CD8-positive, alpha-beta memory T cell (primary cell): Measurements from ENCODE around the gene CFAP298. TPM values are rescaled to one million over a fixed set of nuclear protein-coding genes. Genes with fewer than 3 reads are reported as not detected.

Source experiments
- polyA plus RNA-seq: library from polyadenylated mRNA; unstranded; fragments of 300-500 nt; fragmentation: Illumina TruSeq; gene quantifications from one replicate; pipeline ENCODE4 v1.2.3, GENCODE V29; 2021
- total RNA-seq, 2 experiments: library from RNA; stranded (reverse); gene quantifications; one replicate each; pipeline ENCODE4 v1.2.3, GENCODE V29; 2021

CFAP298 gene
- total and polyA plus RNA-seq, 3 experiments from 2014 or later: 49.4 to 62.8 (median 51.9) TPM

Other genes starting within 250 kb of the CFAP298 start
- gene URB1, start 219.4 kb downstream of the CFAP298 start, total RNA-seq: 10 to 100 TPM; 38.9 to 39.8 TPM
- 3.9 TPM for gene URB1, start 219.4 kb downstream of the CFAP298 start, polyA plus RNA-seq
- 10 to 100 TPM; 13.4 to 16.2 TPM for gene EVA1C, start 199.7 kb downstream of the CFAP298 start, total RNA-seq
- 25.8 TPM for gene EVA1C, start 199.7 kb downstream of the CFAP298 start, polyA plus RNA-seq
- gene TCP10L, start 26.9 kb downstream of the CFAP298 start, total RNA-seq: not detected
- gene TCP10L, start 26.9 kb downstream of the CFAP298 start, polyA plus RNA-seq: 0.43 TPM
- gene SYNJ1, start 115.6 kb upstream of the CFAP298 start, total RNA-seq: 10 to 100 TPM; 11.4 to 14.4 TPM
- gene SYNJ1, start 115.6 kb upstream of the CFAP298 start, polyA plus RNA-seq: 3.4 TPM
- gene PAXBP1, start 159.4 kb upstream of the CFAP298 start, total RNA-seq: 10 to 100 TPM; 44.5 to 47.3 TPM
- gene PAXBP1, start 159.4 kb upstream of the CFAP298 start, polyA plus RNA-seq: 11.6 TPM